Stimulated activated CD4-positive, alpha-beta T cell treated with anti-CD3 and anti-CD28 coated beads, Interleukin-15, amount 100 ng/mL, for 1 hour (primary cell): ENCODE results near the gene FAM53C.
"Not testable (repeated sequence)": the region's sequence is repeated elsewhere in the genome, so short reads cannot be mapped to it uniquely, and the experiment has no call there.

Experiments used
- DNase-seq, 2 donors: peaks; one replicate each; pipeline ENCODE4 v3.0.0-alpha.2; 2020; ENCODE audit warnings: low read depth in 1 of 2, low spot score in 1 of 2

Gene FAM53C

DNA sequence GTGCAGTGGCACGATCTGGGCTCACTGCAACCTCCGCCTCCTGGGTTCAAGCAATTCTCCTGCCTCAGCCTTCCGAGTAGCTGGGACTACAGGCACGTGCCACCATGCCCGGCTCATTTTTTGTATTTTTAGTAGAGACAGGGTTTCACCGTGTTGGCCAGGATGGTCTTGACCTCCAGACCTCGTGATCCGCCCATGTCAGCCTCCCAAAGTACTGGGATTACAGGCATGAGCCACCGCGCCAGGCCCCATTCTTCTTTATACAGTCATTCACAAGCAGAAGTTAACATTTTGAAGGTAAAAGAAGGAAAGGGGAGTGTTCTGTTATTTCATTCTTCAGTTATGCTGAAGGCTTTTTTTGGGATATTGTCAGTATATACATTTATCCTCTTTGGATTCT, 51.8 kb downstream of the FAM53C start:
- not testable (repeated sequence) for DNase-seq

DNA sequence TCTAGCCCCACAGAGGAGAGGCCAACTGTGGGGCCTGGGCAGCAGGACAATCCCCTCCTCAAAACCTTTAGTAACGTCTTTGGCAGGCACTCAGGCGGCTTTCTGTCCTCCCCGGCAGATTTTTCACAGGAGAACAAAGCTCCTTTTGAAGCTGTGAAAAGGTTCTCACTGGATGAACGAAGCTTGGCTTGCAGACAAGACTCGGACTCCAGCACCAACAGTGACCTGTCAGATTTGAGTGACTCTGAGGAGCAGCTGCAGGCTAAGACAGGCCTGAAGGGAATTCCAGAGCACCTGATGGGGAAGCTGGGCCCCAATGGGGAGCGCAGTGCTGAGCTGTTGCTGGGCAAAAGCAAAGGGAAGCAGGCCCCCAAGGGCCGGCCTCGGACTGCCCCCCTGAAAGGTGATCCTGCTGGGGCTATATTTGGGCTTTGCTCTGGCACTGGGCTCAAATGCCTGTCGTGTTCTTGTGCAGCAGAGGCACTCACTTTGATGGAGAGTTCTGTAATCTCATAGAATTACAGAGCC, 53.9 kb downstream of the FAM53C start:
- DNase-seq = no peak
